ENCODE results near the gene PDSS1. TPM values are rescaled to one million over a fixed set of nuclear protein-coding genes. Genes with fewer than 3 reads are reported as not detected.

The PDSS1 gene, protein sequence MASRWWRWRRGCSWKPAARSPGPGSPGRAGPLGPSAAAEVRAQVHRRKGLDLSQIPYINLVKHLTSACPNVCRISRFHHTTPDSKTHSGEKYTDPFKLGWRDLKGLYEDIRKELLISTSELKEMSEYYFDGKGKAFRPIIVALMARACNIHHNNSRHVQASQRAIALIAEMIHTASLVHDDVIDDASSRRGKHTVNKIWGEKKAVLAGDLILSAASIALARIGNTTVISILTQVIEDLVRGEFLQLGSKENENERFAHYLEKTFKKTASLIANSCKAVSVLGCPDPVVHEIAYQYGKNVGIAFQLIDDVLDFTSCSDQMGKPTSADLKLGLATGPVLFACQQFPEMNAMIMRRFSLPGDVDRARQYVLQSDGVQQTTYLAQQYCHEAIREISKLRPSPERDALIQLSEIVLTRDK
- 13.7 to 18.4 TPM (median 16.3 TPM) in 5 replicates for total RNA-seq (2022; extraction: Qiagen RNA extraction; ENCODE audit: low read depth)

DNA sequence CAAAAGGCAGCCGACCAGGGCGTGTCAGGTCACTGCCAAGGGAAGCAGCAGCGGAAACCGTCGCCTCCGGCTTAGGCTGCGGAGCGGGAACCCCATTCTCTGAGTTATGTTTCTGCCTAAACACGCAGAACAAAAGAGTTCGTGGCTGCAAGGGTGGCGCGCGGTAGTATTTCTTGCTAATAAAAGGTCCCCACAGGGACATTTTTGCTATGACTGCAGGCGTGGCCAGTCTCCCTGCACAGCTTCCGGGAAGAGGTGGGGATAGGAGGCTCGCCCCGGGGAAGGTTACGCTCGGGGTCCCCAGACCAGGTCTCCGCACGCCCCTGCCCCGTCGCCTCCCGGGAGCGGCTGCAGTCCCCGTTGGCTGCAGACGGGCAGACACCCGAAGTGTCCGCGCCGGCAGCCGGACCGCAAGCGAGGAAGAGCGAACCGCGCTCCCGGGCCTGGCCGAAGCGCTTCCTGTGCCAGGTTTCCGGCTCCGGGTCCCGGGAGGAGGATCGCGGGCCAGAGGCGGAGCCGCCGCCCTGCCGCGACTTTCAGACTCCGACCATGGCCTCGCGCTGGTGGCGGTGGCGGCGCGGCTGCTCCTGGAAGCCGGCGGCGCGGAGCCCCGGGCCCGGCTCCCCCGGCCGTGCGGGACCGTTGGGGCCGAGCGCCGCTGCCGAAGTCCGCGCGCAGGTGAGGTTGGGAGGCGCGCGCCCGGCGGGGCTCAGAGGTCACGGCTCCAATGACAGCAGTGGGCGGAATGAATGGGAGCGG is at the start of gene PDSS1:
PDSS1 (plus strand) TSS at position 539 of the 759 bp plus-strand sequence; CDS start at position 550, 11 bp downstream.

Other genes with a start within 250 kb of the PDSS1 start
- gene ABI1, start 163.3 kb downstream of the PDSS1 start, total RNA-seq (2022; extraction: Qiagen RNA extraction; ENCODE audit: low read depth), result 54.7 to 59.3 TPM (median 57.0 TPM) in 5 replicates

Measured in A549 treated with CpdA at 1 μM for 4 hours (cell line).